NCI-H510A treated with DMSO at 0.1 percent for 48 hours (cell line): ENCODE data around the gene DENND11.
"Not testable (repeated sequence)": the region's sequence is repeated elsewhere in the genome, so short reads cannot be mapped to it uniquely, and the experiment has no call there.

Experiments
- DNase-seq: peaks from one replicate; lab custom pipeline; 2025; lab: John Stamatoyannopoulos, UW

DENND11 gene

GRCh38 chr7:141708351-141708750, 6.4 kb upstream of the DENND11 start, which contains the start of gene WEE2:
TSS of gene WEE2 (plus strand) at chr7:141708353. CDS start at chr7:141708759, 406 bp downstream.
- DNase-seq = no peak

DNA sequence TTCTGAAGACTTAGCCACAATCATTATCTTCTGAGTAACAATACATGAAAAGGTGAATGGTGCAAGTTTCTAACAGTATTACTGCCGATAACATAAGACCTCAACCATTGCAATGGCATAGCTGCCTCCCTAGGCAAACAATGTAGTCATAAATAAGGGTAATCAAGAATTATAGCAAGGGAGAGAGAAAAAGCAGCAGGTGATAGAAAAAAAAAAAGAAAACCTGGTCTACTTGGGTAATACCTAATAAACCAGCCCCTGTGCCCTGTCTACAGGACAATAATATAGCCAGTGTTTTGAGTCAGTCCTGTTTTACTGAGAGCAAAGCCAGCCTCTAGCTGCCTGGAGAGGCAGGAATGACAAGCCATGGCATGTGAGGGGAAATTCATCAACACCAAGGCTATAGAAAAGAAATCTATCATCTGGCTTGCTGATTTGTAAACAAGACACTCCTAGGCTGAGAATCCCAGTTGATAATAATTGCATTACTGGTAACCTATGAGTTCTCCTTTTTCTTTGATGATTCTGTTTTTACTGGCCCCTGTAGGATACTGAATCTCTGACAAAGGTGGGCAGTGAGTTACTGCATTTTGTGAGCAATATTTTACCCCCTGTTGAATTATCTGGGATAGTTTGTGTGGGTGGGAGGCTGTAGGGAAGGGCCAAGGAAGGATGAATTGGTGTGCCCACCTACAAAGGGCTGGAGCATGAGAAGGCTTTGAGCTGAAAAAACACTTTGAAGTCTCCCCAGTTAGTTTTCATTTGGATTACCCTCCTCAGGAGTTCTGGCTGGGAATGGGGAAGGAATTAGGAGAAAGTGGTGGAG, 4.5 kb upstream of the DENND11 start:
- DNase-seq = no peak

- DNase-seq = no peak
These were observed 2.8 kb upstream of the DENND11 start for GRCh38 chr7:141704741-141705140.

GRCh38 chr7:141704112-141704511, 2.1 kb upstream of the DENND11 start:
- no peak for DNase-seq

DNA sequence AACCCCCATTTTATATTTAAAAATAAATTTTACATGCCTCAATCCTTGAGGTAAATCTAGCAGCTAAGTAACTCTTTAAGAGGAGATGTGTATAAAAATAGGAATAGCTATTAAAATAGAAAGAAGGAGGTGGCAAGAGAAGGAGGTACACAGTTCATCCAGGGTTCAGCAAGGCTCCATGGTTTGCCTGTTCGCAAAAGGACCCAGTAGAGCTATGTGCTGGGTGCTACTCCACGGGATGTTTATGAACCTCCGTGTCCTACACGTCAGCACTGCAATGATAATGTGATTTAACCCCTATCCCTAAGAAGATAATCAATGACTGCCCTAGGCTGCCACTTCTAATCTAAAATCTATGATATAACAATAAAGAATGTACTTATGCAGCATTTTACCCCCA, 926 bp upstream of the DENND11 start:
- DNase-seq = no peak

DNA sequence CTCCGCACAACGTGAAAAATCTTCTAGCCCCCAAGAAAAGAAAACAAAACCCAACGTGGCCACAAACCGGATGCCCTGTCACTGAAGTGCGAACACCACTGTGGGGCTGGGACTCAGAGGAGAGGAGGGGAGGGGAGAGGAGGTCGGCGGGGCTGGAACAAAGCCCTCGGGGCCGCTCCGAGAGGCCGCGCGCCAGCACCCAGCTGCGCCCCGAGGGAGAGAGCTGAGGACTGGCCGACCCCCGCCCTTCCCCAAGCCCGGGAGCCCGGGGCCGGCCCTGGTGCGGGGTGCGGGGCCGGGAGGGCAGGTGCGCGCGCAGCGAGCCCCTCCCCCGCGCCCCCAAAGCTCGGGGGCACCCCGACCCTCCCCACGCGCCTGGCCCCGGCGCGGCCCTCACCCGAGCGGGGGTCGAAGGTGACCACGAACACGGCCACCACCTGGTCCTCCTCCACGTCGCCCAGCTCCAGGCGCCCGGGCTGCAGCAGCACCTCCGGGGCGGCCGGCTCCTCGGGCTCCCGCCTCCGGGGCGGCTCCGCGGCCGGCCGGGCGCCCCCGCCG, 398 bp downstream of the DENND11 start:
- DNase-seq = peak; percentile 10

GRCh38 chr7:141700848-141701371, 1.1 kb downstream of the DENND11 start:
- no peak for DNase-seq

DNA sequence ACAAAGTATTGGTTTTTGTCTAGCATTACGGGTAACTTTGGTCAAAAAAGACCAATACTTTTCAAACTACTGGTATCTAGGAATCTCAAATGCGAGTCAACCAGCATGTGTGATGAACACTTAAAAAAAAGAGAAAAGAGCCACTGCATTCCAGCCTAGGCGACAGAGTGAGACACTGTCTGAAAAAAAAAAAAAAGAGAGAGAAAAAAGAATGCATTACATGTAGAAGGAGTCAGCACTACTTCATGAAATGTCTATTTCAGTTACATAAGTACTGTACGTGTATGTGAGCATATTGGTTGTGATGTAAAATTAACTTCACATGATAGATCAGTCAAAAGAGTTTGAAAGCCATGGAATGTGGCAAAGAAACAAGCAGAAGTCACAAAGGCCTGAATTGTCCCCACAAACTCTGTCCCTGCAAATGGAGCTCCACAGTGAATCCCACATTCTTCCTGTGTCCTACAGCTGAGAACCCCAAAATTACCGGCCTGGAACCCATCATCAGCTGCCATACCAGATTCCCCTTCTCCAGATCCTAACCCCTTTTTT, 1.6 kb downstream of the DENND11 start:
- no peak for DNase-seq

- no peak for DNase-seq
These were observed 2.1 kb downstream of the DENND11 start for GRCh38 chr7:141699860-141700259.

DNA sequence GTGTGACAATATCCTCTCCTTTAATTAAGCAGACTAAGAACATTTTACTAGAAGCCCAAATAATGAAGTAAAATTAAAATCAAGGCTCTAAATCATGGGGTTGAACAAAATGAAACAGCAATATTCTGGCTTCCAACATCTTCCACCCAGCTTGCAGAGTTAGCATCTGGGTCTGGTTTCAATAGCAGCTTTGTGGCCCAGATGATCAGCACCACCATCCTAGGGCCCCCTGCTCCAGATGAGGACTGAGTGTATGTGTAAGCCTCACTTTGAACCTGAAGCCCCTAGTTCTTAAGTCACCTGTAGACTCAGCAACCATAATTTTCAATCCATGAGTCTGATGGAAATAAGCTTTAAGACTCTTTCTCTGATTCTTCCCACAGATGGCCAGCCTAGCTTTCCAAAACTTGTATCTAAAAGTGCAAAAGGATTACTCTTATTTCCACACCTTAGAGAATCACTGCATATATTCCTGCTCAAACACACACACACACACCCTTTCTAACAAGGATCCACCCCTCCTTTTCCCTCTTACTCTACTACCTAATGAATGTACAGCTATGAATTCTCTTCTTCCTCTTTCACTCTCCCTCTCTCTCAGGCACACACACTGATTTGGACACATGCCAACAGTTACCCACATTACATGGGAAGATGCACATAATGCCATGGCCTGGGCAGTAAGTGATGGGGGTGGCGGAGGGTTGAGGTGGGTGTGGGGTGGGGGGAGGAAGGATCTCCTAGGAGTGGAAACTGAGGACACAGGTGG, 3.5 kb downstream of the DENND11 start:
- peak; percentile 16 for DNase-seq

GRCh38 chr7:141697211-141697871, 4.6 kb downstream of the DENND11 start:
- DNase-seq = no peak

GRCh38 chr7:141696348-141696747, 5.6 kb downstream of the DENND11 start:
- DNase-seq = no peak

DNA sequence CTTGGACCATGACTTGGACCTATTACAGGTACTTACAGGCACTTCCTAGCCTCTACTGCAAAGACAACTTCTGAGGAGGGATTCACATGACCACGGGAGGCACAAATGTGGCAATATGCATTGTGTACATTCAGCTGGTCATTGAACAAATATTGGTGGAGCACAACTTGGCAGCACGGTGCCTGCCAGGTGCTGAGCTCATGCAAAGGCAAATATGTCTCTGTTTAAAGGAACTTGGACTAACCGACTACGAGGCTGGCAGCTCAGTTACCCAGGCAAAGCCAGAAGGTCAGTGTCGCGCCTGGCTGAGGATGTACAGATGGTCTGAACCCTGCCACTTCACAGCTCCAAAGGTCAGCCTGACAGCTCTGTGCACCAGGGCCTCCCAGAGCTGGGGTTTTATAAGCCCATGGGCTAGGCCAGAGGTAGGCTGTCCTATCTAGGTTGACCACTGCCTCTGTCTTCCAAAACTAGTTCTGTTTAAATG, 6.1 kb downstream of the DENND11 start:
- DNase-seq = peak; percentile 30

GRCh38 chr7:141693082-141693481, 8.9 kb downstream of the DENND11 start:
- DNase-seq = no peak

DNA sequence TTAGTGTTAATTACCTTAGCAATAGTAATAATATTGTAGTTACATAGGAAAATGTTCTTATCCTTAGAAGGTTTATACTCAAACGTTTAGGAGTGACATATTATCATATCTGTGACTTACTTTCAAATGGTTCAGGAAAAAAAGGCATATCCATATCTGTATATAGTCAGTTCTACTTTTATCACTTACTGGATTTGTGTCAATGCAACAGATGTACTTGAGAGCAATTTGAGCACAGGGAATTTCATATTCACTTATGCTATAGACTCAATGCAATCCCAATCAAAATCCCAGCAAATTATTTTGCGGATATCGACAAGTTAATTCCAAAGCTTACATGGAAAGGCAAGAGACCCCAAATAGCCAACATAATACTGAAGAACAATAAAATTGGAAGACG, 10.0 kb downstream of the DENND11 start:
- DNase-seq = no peak

DNA sequence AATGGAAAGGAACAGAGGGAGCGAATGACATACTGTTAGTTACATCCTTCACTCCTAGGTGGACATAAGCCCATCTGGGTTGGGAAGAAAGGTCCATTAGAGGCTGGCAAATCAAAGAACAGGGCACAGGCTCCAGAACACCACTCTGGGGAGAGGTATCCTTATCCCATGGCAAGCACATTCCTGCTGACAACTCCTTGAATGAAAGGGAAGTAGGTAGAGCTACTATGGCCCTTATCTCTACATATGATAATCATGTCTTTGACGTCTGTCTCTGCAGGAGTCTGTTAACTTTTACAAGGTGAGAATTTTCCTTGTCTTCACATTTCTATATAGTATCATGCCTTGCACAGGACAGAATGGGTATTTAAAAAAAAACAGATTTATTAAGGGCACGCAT, 10.4 kb downstream of the DENND11 start:
- DNase-seq = no peak

GRCh38 chr7:141689072-141689825, 12.7 kb downstream of the DENND11 start:
- DNase-seq = not testable (repeated sequence)

DNA sequence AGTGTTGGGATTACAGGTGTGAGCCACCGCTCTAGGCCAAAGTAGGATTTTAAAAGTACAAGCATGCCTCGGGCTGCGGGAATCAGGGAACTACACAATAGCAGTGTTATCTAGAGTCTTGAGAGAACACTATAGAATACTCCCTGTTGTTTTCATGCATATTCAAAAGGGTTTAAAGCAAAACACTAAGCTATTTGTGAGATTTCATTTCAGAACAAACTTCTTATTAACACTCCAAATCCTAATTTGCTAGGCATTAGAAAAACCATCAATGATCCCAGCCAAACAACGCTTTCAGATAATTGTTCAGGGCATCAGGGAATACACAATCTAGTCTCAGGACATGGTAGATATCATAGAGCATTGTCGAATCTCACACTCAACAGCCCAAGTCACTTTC, 13.9 kb downstream of the DENND11 start:
- no peak for DNase-seq

DNA sequence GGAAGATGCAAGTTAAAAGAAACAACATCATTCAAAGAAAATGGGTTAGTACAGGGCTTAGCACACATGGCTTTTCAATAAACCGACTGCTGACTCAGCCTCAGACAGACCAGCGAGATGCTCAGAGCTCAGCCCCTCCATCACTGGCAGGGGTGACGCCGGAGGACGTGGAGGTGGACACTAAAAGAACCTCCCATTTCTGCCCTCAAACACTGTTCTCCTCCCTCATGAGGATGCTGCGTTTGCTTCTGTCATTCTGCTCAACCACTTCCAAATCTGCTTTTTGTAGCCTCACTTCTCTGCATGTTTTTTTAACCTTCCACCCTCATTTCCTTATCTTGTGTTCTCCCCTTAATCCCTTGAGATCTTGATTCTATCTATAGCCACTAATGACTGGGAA, 15.3 kb downstream of the DENND11 start:
- no peak for DNase-seq

DNA sequence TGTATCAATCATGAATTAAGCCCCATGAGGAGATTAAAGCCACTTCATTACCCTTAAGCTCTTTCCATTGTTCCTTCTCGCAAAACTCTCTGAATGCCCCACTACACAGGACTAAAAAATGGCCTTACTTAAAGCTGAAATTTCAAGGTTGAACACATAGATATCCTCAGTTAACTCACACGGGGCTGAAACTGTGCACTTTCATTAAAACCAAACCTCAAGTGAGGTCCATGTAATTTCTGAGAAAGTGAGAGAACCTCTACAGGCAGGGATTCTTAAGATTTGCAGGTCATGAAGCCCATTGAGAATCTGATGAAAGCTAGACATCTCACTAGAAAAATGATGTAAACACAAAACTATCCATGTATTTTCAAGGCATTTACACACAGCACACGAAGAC, 15.9 kb downstream of the DENND11 start:
- DNase-seq = no peak
